OCI-LY3 (cell line): Measurements from ENCODE around the gene BMS1.

Experiments used
- EZH2phosphoT487 ChIP-seq: fragments of 200-600 bp; shearing (Covaris generic); IDR thresholded peaks from 2 replicates; pipeline ENCODE4 v1.6.1; 2018; ENCODE audit warnings: antibody characterized with exemption, mixed run types, low read depth
- TF ChIP-seq, protein P1 (sequence below): fragments of 200-600, 300-600 bp; sonication (generic); IDR thresholded peaks from 2 replicates; pipeline ENCODE4 v1.5.1; 2014; ENCODE audit warnings: antibody characterized with exemption, low read length, low read depth

GRCh38 chr10:42878821-42879195 is 96.2 kb downstream of the BMS1 start:
- TF ChIP-seq, protein P1, sequence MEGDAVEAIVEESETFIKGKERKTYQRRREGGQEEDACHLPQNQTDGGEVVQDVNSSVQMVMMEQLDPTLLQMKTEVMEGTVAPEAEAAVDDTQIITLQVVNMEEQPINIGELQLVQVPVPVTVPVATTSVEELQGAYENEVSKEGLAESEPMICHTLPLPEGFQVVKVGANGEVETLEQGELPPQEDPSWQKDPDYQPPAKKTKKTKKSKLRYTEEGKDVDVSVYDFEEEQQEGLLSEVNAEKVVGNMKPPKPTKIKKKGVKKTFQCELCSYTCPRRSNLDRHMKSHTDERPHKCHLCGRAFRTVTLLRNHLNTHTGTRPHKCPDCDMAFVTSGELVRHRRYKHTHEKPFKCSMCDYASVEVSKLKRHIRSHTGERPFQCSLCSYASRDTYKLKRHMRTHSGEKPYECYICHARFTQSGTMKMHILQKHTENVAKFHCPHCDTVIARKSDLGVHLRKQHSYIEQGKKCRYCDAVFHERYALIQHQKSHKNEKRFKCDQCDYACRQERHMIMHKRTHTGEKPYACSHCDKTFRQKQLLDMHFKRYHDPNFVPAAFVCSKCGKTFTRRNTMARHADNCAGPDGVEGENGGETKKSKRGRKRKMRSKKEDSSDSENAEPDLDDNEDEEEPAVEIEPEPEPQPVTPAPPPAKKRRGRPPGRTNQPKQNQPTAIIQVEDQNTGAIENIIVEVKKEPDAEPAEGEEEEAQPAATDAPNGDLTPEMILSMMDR, result no peak
- no peak for TF ChIP-seq EZH2phosphoT487
